Choroid plexus epithelial cell (primary cell): ENCODE results near the gene XAF1.

Experiments
- DNase-seq: peaks from one replicate; pipeline ENCODE4 v3.0.0-alpha.2; 2010; ENCODE audit warnings: low read depth
- H3K4me3 ChIP-seq: 2 replicates; pipeline ENCODE4 v1.5.1; 2011; ENCODE audit warnings: low read depth, mild to moderate bottlenecking, control low read depth, low read length, moderate library complexity
- TF ChIP-seq, protein P1 (sequence below): conservative IDR thresholded peaks from 2 replicates; pipeline ENCODE4 v1.5.1; 2011; ENCODE audit warnings: low read depth, mild to moderate bottlenecking, control low read depth, inconsistent platforms, low read length, moderate library complexity

The XAF1 gene

DNA sequence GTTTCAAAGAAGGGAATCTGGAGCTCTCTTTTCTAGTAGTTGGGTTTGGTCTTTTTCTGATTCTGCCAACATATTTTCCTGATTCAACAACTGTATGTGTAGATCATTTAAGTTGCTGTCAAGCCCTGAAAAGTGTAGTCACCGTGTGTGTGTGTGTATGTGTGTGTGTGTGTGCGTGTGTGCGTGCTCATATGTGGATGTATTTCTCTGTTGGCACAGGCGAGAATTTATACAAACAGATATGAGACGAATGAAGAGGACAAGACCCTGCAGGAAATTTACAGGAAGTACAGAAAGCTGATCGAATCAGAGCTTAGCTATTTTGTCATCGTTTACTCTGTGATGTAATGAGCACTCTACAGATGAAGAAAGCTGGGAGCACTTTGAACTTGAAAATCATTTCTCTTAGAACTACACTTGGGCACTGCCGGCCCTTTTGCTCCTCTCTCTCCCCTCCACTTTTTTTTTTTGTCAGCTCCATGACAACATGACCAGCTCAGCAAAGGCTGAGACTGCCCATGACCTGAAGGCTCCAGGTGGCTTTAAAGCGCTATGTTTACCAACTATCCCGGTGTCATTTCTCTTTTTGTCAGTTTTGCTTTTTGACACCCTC is 31.3 kb downstream of the XAF1 start:
- DNase-seq = no peak
- H3K4me3 ChIP-seq = no peak overlapping the region
- TF ChIP-seq, protein P1, sequence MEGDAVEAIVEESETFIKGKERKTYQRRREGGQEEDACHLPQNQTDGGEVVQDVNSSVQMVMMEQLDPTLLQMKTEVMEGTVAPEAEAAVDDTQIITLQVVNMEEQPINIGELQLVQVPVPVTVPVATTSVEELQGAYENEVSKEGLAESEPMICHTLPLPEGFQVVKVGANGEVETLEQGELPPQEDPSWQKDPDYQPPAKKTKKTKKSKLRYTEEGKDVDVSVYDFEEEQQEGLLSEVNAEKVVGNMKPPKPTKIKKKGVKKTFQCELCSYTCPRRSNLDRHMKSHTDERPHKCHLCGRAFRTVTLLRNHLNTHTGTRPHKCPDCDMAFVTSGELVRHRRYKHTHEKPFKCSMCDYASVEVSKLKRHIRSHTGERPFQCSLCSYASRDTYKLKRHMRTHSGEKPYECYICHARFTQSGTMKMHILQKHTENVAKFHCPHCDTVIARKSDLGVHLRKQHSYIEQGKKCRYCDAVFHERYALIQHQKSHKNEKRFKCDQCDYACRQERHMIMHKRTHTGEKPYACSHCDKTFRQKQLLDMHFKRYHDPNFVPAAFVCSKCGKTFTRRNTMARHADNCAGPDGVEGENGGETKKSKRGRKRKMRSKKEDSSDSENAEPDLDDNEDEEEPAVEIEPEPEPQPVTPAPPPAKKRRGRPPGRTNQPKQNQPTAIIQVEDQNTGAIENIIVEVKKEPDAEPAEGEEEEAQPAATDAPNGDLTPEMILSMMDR = no peak

DNA sequence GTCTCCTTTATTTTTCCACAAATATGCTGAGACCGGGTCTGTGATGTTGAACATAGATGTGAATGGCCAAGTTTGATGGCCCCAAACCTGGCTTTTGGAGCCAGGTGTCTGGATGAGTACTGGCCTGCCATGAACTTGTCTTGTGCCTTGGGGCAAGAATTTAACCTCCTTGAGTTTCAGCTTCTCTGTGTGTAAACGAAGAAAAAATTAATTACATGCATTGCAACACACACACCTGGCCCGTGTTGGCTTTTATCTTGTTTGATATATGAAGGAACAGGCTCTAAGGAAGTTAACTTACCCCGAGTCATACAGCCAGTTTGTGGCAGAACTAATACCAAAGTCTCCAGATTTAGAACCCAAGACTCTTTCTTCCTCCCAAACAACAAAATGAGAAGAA is 33.3 kb downstream of the XAF1 start:
- TF ChIP-seq, protein P1 = no peak
- DNase-seq = no peak
- H3K4me3 ChIP-seq = no peak overlapping the region

DNA sequence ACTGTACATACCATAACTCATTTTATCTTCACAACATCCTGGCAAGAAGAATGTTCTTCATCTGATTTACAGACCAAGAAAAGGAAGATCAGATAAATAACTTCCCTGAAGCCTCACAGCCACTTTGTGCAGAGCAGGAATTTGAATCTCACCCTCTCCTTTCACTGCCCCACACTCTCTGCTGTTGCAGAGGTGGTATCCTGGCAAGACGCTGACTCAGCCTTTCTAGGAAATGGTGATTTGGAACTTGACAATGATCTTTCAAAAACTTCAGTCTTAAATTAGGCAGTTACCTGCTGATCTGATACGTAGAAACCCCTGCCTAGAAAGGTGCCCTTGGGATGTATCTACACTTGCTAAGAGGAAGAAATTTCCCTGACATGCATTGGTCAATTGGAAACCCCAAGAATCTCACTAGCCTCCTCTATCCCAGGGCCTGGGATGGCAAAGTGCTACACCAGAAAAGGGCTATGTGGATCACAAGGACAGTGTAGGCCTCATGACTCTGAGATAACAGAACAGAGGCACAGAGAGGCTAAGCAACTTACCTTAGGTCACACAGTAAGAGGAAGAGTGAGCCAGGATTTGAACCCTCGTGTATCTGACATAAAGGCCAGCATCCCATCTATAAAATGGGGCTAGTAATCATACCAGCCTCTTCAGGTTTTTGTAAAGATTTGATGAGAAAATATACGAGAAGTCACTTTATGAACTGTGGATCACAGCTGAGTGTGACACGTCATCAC is 38.1 kb downstream of the XAF1 start:
- TF ChIP-seq, protein P1 = no peak
- no peak for DNase-seq
- H3K4me3 ChIP-seq = no peak overlapping the region

DNA sequence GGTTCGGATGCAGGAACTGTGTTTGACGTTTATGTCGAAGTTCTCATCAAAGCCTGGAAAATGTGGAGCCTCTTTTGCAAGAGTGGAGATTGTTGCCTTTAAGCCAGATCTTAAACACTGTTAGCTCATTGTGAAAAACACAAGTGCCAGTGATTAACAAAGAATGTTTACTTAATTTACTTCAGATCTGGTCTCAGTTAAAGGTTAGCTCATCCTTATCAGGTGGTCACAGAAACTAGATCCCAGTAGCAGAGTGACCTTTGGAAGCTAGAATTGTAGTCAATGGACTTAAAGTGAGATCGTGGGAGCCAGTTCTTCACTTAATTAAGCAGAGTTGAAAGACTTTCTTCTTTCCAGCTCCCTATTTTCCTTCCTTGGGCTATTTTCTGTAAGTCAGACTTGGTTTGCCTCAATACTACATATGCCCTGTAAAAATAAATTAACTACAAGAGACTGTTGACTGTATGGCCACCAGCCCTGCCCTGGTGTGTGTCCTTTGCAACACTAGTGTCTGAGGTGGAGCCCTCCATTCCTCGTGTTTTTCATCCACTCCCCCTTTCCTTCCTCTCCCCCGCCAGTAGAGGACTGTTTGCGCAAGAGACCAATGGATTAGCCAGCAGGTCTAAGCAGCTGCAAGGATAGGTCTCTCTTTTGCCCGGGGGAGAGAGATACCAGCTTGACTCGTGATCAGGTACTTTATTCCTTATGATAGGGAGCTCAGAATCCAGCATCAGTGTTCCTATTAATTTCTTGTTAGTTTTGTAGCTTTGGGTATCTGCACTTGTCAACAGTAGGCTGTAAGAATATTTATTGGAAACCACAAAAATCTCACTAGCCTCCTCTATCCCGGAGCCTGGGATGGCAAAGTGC is 40.4 kb downstream of the XAF1 start:
- TF ChIP-seq, protein P1 = no peak
- no peak overlapping the region for H3K4me3 ChIP-seq
- DNase-seq = no peak

DNA sequence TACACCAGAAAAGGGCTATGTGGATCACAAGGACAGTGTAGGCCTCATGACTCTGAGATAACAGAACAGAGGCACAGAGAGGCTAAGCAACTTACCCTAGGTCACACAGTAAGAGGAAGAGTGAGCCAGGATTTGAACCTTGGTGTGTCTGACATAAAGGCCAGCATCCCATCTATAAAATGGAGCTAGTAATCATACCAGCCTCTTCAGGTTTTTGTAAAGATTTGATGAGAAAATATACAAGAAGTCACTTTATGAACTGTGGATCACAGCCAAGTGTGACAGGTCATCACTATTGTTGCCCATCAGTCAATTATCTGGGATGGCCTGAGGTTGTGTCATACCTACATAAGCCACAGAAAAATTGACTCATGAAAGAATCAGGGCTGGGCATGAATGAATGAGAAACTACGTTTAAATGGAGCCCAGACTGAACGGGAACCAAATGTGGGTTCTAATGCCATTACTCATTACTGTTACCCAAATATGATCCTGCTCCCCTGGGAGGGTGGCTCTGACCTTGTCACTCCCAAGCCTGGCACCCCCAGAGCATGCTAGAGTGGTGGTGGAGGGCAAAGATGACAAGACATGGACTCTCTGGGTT is 41.1 kb downstream of the XAF1 start:
- TF ChIP-seq, protein P1 = no peak
- H3K4me3 ChIP-seq = no peak overlapping the region
- DNase-seq = no peak

DNA sequence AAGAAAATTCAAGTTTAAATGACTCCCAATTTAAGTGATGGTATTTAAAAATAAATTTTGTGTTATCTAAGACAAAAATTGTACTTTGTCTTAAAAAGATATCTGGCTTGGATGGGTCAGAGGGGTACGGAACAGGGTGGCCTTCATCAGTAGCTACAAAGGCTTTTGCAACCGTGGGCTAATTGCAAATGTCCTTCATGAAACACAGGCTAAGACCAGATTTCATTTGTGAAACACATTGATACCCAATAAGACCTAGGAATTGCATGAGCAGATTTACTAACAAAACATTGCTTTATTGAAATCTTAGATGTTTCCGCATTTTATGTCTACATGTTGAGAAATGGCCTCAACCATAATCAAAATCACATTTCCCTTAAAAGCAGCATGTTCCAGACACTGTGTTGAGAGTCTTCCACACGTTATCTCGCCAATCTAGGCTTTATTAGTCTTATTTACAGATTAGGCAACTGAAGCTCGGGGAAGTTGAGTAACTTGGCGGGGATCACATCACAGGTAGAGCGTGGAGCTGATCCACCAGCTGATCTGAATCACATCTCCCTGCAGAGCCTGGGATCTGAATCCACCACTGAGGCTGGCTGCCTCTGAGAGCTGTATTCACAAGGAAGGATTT is 42.0 kb downstream of the XAF1 start:
- TF ChIP-seq, protein P1 = no peak
- no peak for DNase-seq
- no peak overlapping the region for H3K4me3 ChIP-seq
